ENCODE measurements around the gene PDYN. TPM values are rescaled to one million over a fixed set of nuclear protein-coding genes. Genes with fewer than 3 reads are reported as not detected.
A peak's percentile ranks its signal among the peaks of the same experiment; 100 is the strongest.

PDYN gene
- total and polyA plus RNA-seq, 10 of the 15 experiments (the other 5 are each of a cell fraction or from before 2014, with no cell fraction given) = not detected

DNA sequence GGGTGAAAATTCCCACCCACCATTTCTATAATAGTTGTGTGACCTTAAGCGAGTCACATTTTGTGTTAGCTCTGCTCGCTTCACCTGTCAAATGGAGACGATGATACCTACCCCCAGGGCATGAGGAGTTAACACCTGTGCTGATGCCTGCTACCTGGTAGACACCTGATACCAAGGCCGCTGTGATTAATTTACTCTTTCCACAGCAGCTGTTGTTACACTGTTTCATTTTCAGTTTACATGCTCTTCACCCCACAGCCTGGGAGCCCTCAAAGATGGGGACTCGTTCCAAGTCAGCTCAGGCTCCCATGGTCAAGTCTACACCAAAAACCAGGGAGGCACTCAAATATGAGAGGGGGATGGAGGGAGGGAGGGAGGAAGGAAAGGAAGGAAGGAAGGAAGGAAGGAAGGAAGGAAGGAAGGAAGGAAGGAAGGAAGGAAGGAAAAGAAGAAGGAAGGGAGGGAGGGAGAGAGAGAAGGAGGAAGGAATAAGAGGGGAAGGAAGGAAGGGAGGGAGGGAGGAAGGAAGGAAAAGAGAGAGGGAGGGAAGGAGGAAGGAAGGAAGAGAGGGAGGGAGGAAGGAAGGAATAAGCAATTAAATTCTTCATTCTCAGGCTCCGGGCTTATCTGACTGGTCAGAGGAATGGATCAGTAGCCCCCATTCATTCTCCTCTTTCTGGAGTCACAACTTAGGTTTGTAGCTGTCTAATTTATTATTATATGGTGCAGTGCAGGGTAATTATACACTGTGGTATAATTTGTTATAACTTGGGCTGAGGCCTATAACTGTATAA lies 40.9 kb downstream of the PDYN start:
- intact Hi-C loops (cut with micrococcal nuclease; ENCODE audit: unreplicated experiment) = loop anchor here (5.0 kb wide), 1 partner anchor 151 kb away; no protein-coding TSS in a partner anchor
- POLR2A ChIA-PET = interaction anchor here (0.6 kb wide), 1 partner anchor 1120 kb away, joined by 6 read pairs; no protein-coding TSS in a partner anchor

More for the DNA sequence above, 40.9 kb downstream of the PDYN start:
- Histone ChIP-seq H3K36me3 (ENCODE audit: control insufficient read depth in 2 of 2, insufficient read depth in 2 of 2, low read length in 1 of 2) (no peaks in the 10 kb centered on the region), H3K4me3 (no peak overlapping the region), H3K79me2 (ENCODE audit: control insufficient read depth, insufficient read depth, low read length) (no peaks in the 10 kb centered on the region), H3K9me3 (replicated peaks; ENCODE audit: control insufficient read depth, insufficient read depth, low read length) (no peaks in the 10 kb centered on the region), H3K27me3 (replicated peaks in 1 of 2; ENCODE audit: control insufficient read depth in 2 of 2, insufficient read depth in 2 of 2, low read length in 1 of 2) (no peaks in the 10 kb centered on the region), H3K27ac (ENCODE audit: control insufficient read depth, insufficient read depth) (no peak overlapping the region), H3K4me1 (ENCODE audit: control insufficient read depth, insufficient read depth, low read length) (peaks cover 18% of the 10 kb centered on the region), H3K4me2 (ENCODE audit: control insufficient read depth, insufficient read depth) (peak overlapping the region; percentile 44), H2AFZ (ENCODE audit: control insufficient read depth, low read depth, low read length) (peak overlapping the region; percentile 21; the same call in 1 of the 2 replicates), H3K9ac (ENCODE audit: control insufficient read depth, insufficient read depth, low read length) (no peak overlapping the region), H4K20me1 (ENCODE audit: control insufficient read depth, insufficient read depth) (no peaks in the 10 kb centered on the region)
- no TSS peak for BruUV-seq (replicated peaks)
- RAD21 ChIA-PET (ENCODE audit: unreplicated experiment) = interaction anchor here (1.6 kb wide), 1 partner anchor 151 kb away, joined by 7 read pairs; no protein-coding TSS in a partner anchor
- SMC1A ChIA-PET (ENCODE audit: uncharacterized antibody, unreplicated experiment) = interaction anchor here (0.7 to 1.9 kb wide), 3 partner anchors 12 to 114 kb away, joined by 3 to 10 read pairs (median 8); no protein-coding TSS in a partner anchor
- FAIRE-seq (peak; percentile 90), DNase-seq (ENCODE audit: low read depth, low spot score) (peak; percentile 15), ATAC-seq (peak; percentile 82)
- CTCF ChIA-PET = interaction anchor here (0.8 to 2.2 kb wide), 6 partner anchors 12 to 485 kb away, joined by 3 to 7 read pairs (median 4); no protein-coding TSS in a partner anchor
- TF ChIP-seq IKZF1 (conservative IDR thresholded peaks at IDR 0.05) = 0 out of 2 replicates have a peak, but pooled peaks have one; percentile 25
- no peak for TF ChIP-seq LARP7 (IDR thresholded peaks at IDR 0.05)
- peak in 1 of 2 experiments; percentile 90; a peak in 2 of 4 replicates for TF ChIP-seq ETV6 (conservative IDR thresholded peaks at IDR 0.05 in 1 of 2, IDR thresholded peaks at IDR 0.05 in 1 of 2; ENCODE audit: borderline replicate concordance in 1 of 2, low read depth in 1 of 2)
- TF ChIP-seq TCF12 (IDR thresholded peaks at IDR 0.05; ENCODE audit: low read depth, low read length) = peak; percentile 76; the same call in 1 of the 2 replicates
- TF ChIP-seq RUNX3 (IDR thresholded peaks at IDR 0.05; ENCODE audit: low read length) = 0 out of 2 replicates have a peak, but pooled peaks have one; percentile 18
- 0 out of 2 replicates have a peak, but pooled peaks have one; percentile 47 for TF ChIP-seq TCF3 (IDR thresholded peaks at IDR 0.05; ENCODE audit: borderline replicate concordance, insufficient read depth, low read depth, low read length)
- TF ChIP-seq TARDBP (IDR thresholded peaks at IDR 0.05; ENCODE audit: borderline replicate concordance) = no peak
- no peak for TF ChIP-seq CBX5 (IDR thresholded peaks at IDR 0.05; ENCODE audit: low read depth)
- TF ChIP-seq HDAC6 (IDR thresholded peaks at IDR 0.05; ENCODE audit: unreplicated experiment) = no peak
- 0 out of 2 replicates have a peak, but pooled peaks have one; percentile 29 for TF ChIP-seq NBN (IDR thresholded peaks at IDR 0.05)
- TF ChIP-seq IKZF2 (IDR thresholded peaks at IDR 0.05) = 0 out of 4 replicates have a peak, but pooled peaks of 1 of the 2 experiments have one; percentile 18
- in situ Hi-C loops (cut with MboI) = no loop called here
- 10% methylated on average over 6 of the region's 6 CpGs for WGBS (ENCODE audit: insufficient coverage, insufficient replicate concordance, low lambda C conversion rate, missing lambda C conversion rate)

All from GM12878 (cell line).